GM12892 (cell line): ENCODE measurements around the gene SLC2A4RG.

Source experiments
- POLR2A ChIP-seq: IDR thresholded peaks from 2 replicates; pipeline ENCODE4 v1.6.1; 2011; ENCODE audit warnings: low read depth, low read length, control low read depth
- POLR2AphosphoS5 ChIP-seq: IDR thresholded peaks from 2 replicates; pipeline ENCODE4 v1.6.1; 2011; ENCODE audit warnings: low read depth, low read length, control low read depth
- TAF1 ChIP-seq: IDR thresholded peaks from 2 replicates; pipeline ENCODE4 v1.6.1; 2011; ENCODE audit warnings: low read depth, mild to moderate bottlenecking, control low read depth, low read length, borderline replicate concordance

DNA sequence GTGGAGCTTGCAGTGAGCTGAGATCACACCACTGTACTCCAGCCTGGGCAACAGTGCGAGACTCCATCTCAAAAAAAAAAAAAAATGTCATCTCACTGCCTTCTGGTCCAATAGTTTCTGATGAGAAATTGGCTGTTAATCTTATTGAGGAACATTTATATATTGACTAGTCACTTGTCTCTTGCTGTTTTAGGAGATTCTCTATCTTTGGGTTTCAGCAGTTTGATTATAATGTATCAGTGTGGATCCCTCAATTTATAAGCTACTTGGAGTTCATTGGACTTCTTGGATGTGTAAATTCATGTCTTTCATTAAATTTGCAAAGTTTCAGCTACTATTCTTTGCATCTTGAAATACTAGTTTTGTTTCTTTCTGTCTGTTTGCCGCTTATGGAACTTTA lies 20.6 kb upstream of the SLC2A4RG start:
- no peak for TF ChIP-seq POLR2A
- no peak for TF ChIP-seq POLR2AphosphoS5
- no peak for TF ChIP-seq TAF1
